Progenitor cell of endocrine pancreas (in vitro differentiated cells): ENCODE results near the gene FBXO48. TPM values are rescaled to one million over a fixed set of nuclear protein-coding genes. Genes with fewer than 3 reads are reported as not detected.

ENCODE experiments used
- DNase-seq: peaks from one replicate; pipeline ENCODE4 v3.0.0; 2021; ENCODE audit warnings: low spot score; ENCODE audit not compliant: unreplicated experiment
- H3K27ac Mint-ChIP-seq: 2 replicates; pipeline ENCODE4 v1.8.0; 2021; ENCODE audit warnings: mild to moderate bottlenecking, moderate library complexity, mixed read lengths
- H3K27me3 Mint-ChIP-seq: 2 replicates; pipeline ENCODE4 v1.8.0; 2021; ENCODE audit warnings: mixed read lengths
- H3K36me3 Mint-ChIP-seq: 2 replicates; pipeline ENCODE4 v1.8.0; 2022; ENCODE audit warnings: mixed read lengths; ENCODE audit not compliant: insufficient read depth
- H3K4me1 Mint-ChIP-seq: 2 replicates; pipeline ENCODE4 v1.8.0; 2021; ENCODE audit warnings: low read depth, mixed read lengths
- H3K4me3 Mint-ChIP-seq: 2 replicates; pipeline ENCODE4 v1.8.0; 2021; ENCODE audit warnings: low read depth, mild to moderate bottlenecking, moderate library complexity, mixed read lengths
- H3K9me3 Mint-ChIP-seq: 2 replicates; pipeline ENCODE4 v1.8.0; 2021; ENCODE audit warnings: low read depth, mixed read lengths
- CTCF ChIP-seq: fragments of 200-600 bp; sonication (generic); IDR thresholded peaks from one replicate; pipeline ENCODE4 v1.5.0; 2021; ENCODE audit warnings: antibody characterized with exemption, mild to moderate bottlenecking; ENCODE audit not compliant: unreplicated experiment
- total RNA-seq: library from RNA; stranded (reverse); gene quantifications from 2 replicates; pipeline ENCODE4 v1.2.1, GENCODE V29; 2021

Gene FBXO48
- total RNA-seq, 1 donor from 2014 or later = 1.5 TPM

- DNase-seq = no peak
- Mint-ChIP-seq H3K36me3 (no peaks in the 10 kb centered on the region), H3K27ac (no peak overlapping the region), H3K9me3 (no peaks in the 10 kb centered on the region), H3K4me1 (no peaks in the 10 kb centered on the region), H3K4me3 (no peak overlapping the region), H3K27me3 (no peaks in the 10 kb centered on the region)
- no peak for TF ChIP-seq CTCF
These were observed 10.9 kb downstream of the FBXO48 start for GRCh38 chr2:68456198-68456597.

GRCh38 chr2:68454719-68455118 is 12.4 kb downstream of the FBXO48 start:
- no peaks in the 10 kb centered on the region for H3K4me1 Mint-ChIP-seq
- no peak for DNase-seq
- no peak for TF ChIP-seq CTCF
- H3K27me3 Mint-ChIP-seq = no peaks in the 10 kb centered on the region
- no peak overlapping the region for H3K27ac Mint-ChIP-seq
- no peaks in the 10 kb centered on the region for H3K36me3 Mint-ChIP-seq
- no peak overlapping the region for H3K4me3 Mint-ChIP-seq
- H3K9me3 Mint-ChIP-seq = no peaks in the 10 kb centered on the region

- H3K4me1 Mint-ChIP-seq = no peaks in the 10 kb centered on the region
- no peak for TF ChIP-seq CTCF
- H3K9me3 Mint-ChIP-seq = no peaks in the 10 kb centered on the region
- H3K27ac Mint-ChIP-seq = peak overlapping the region; percentile 8
- H3K36me3 Mint-ChIP-seq = no peaks in the 10 kb centered on the region
- DNase-seq = no peak
- no peak overlapping the region for H3K4me3 Mint-ChIP-seq
- H3K27me3 Mint-ChIP-seq = no peaks in the 10 kb centered on the region
These were observed 13.2 kb downstream of the FBXO48 start for GRCh38 chr2:68453761-68454360.

GRCh38 chr2:68452158-68452900 is 14.8 kb downstream of the FBXO48 start:
- no peak for TF ChIP-seq CTCF
- H3K4me3 Mint-ChIP-seq = no peak overlapping the region
- no peaks in the 10 kb centered on the region for H3K9me3 Mint-ChIP-seq
- no peaks in the 10 kb centered on the region for H3K27me3 Mint-ChIP-seq
- H3K4me1 Mint-ChIP-seq = no peaks in the 10 kb centered on the region
- DNase-seq = no peak
- no peak overlapping the region for H3K27ac Mint-ChIP-seq
- H3K36me3 Mint-ChIP-seq = no peaks in the 10 kb centered on the region

- TF ChIP-seq CTCF = no peak
- Mint-ChIP-seq H3K4me1 (no peaks in the 10 kb centered on the region), H3K36me3 (no peaks in the 10 kb centered on the region), H3K4me3 (no peak overlapping the region), H3K27ac (no peak overlapping the region), H3K27me3 (peaks cover 7% of the 10 kb centered on the region), H3K9me3 (no peaks in the 10 kb centered on the region)
- DNase-seq = no peak
These were observed 18.1 kb downstream of the FBXO48 start for GRCh38 chr2:68448671-68449653.
